GM12891 (cell line): ENCODE data around the gene MRPL14.
"Not testable (repeated sequence)": the region's sequence is repeated elsewhere in the genome, so short reads cannot be mapped to it uniquely, and the experiment has no call there.

ENCODE experiments used
- DNase-seq: peaks from one replicate; pipeline ENCODE4 v3.0.0; 2011; ENCODE audit warnings: low spot score; ENCODE audit not compliant: insufficient read length
- FAIRE-seq: peaks from 2 replicates; lab custom pipeline; 2011; peaks lifted over from hg19 to GRCh38; lab: Jason Lieb, UNC
- PAX5 ChIP-seq: IDR thresholded peaks from 2 replicates; pipeline ENCODE4 v1.6.1; 2011; ENCODE audit warnings: low read length, moderate library complexity, mild to moderate bottlenecking; ENCODE audit not compliant: insufficient read depth, severe bottlenecking
- POLR2A ChIP-seq: IDR thresholded peaks from 2 replicates; pipeline ENCODE4 v1.6.1; 2011; ENCODE audit warnings: low read depth, low read length, control low read depth
- POLR2AphosphoS5 ChIP-seq: IDR thresholded peaks from 2 replicates; pipeline ENCODE4 v1.6.1; 2011; ENCODE audit warnings: low read depth, low read length, control low read depth
- POU2F2 ChIP-seq: IDR thresholded peaks from 2 replicates; pipeline ENCODE4 v1.6.1; 2011; ENCODE audit warnings: low read depth, mild to moderate bottlenecking, control low read depth, low read length, moderate library complexity
- SPI1 ChIP-seq: IDR thresholded peaks from 2 replicates; pipeline ENCODE4 v1.6.1; 2011; ENCODE audit warnings: low read depth, low read length, control low read depth
- TAF1 ChIP-seq: IDR thresholded peaks from 2 replicates; pipeline ENCODE4 v1.6.1; 2011; ENCODE audit warnings: low read depth, low read length, control low read depth

The MRPL14 gene

DNA sequence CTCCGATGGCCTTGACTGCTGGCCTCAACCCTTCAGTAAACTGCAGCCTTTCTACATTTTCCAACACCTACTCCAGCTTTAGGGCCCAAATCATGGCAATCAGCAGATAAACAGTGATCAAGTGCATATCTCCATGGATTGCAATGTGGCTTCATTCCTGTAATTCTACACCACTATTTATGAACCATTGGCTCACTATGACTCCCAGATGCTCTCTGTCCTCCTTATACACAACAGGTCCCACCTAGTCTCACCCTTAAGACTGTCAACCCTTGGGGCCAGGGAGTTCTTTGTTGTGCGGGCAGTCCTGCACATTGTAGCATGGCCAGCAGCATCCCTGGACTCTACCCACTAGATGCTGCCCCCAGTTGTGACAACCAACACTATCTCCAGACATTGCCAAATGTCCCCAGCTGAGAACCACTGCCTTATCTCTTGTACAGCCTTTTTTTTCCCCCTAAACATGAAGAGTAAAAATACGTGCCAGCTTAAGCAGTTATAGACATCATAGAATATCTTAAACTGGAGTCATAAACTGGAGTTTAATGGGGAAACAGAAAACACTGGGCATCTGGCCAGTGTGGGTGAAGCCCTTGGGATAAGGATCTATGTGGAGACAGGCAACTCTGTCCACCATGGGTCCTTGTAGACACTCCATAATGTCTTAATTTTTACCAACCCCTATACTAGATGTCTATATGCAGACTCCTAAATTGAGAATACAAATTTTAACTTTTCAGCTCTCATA lies 21.1 kb downstream of the MRPL14 start:
- TF ChIP-seq POLR2A (no peak), PAX5 (no peak), SPI1 (no peak), POU2F2 (no peak), POLR2AphosphoS5 (no peak), TAF1 (no peak)
- DNase-seq (no peak), FAIRE-seq (no peak)

GRCh38 chr6:44105146-44105545 lies 22.1 kb downstream of the MRPL14 start:
- no peak for FAIRE-seq
- DNase-seq: no peak
- TF ChIP-seq POU2F2 (no peak), TAF1 (no peak), POLR2AphosphoS5 (no peak), PAX5 (no peak), SPI1 (no peak), POLR2A (no peak)

- TF ChIP-seq PAX5: no peak
- no peak for TF ChIP-seq TAF1
- TF ChIP-seq SPI1: no peak
- TF ChIP-seq POLR2A: no peak
- TF ChIP-seq POU2F2: no peak
- TF ChIP-seq POLR2AphosphoS5: no peak
- DNase-seq (no peak), FAIRE-seq (no peak)
Observed at GRCh38 chr6:44104481-44105021, 22.7 kb downstream of the MRPL14 start.

GRCh38 chr6:44102527-44102926 lies 24.7 kb downstream of the MRPL14 start:
- no peak for TF ChIP-seq POLR2A
- no peak for TF ChIP-seq SPI1
- no peak for TF ChIP-seq PAX5
- no peak for TF ChIP-seq POLR2AphosphoS5
- DNase-seq (no peak), FAIRE-seq (no peak)

- DNase-seq (no peak), FAIRE-seq (no peak)
- TF ChIP-seq SPI1: no peak
Observed at GRCh38 chr6:44101832-44102231, 25.4 kb downstream of the MRPL14 start.

GRCh38 chr6:44100088-44100550 lies 27.1 kb downstream of the MRPL14 start:
- TF ChIP-seq POLR2A (no peak), SPI1 (no peak), TAF1 (no peak), POLR2AphosphoS5 (no peak), POU2F2 (no peak), PAX5 (no peak)
- DNase-seq: no peak
- FAIRE-seq: no peak

DNA sequence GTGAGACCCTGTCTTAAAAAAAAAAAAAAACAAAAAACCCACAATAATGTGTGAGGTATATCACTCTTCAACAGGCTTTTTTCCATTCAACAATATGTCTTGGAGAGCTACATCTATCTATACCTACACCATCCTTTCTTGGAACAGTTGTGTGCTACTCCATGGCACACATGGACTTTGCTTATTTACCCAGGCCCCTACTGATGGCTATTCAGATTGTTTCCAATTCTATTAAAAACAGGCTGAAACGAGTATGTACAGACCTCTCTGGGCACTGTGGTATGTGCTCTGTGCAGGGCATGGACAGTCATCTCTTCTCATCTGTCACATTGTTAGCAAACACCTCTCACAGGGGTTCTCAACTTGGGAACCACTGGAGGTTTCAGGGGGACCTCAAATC lies 28.1 kb downstream of the MRPL14 start:
- TF ChIP-seq POU2F2 (no peak), SPI1 (no peak), TAF1 (no peak), POLR2A (no peak), PAX5 (no peak), POLR2AphosphoS5 (no peak)
- no peak for DNase-seq
- no peak for FAIRE-seq

DNA sequence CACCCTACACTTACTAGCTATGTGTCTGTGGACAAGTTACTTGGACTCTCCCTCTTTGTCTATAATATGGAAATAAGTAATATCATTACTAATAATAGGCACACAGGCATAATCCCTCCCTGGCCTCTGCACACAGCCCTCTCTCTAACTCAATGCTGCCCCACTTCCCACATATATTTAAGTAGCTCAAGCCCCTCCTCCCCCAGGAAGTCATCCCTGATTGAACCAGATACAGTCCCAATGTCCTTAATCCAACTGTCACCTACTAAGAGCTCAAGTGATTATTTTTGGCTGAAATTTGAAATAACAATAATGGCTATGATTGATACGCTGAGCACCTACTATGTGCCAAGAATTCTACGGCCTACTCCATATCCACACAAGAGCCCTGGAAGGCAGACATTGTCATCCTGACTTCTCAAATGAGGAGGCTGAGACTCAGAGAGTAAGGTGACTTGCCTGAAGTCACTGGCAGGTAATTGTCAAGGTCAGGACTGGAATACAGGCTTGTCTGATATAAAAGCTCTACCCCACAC lies 29.4 kb downstream of the MRPL14 start:
- TF ChIP-seq SPI1 (no peak), POLR2A (no peak), PAX5 (no peak), TAF1 (no peak), POLR2AphosphoS5 (no peak), POU2F2 (no peak)
- DNase-seq: no peak
- no peak for FAIRE-seq

DNA sequence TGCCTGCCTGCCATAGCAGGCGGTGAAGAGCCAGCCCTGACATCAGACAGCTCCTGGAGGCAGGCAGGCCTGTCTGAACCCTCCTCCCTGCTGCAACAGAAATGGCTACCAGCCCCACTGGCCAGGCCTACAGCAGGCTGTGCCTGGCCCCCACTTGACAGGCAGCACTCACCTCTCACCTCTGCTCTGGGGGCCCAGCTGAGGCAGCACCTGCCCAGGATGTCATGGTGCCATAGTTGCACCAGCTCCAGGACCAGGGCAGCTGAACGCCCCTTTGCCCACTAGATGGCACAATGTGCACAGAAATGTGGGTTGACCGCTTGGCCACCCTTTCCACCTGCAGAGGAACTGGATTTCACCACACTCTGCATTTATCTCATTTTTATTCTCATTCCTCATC lies 30.6 kb downstream of the MRPL14 start:
- no peak for TF ChIP-seq TAF1
- TF ChIP-seq SPI1: peak; percentile 71
- no peak for TF ChIP-seq POU2F2
- TF ChIP-seq PAX5: no peak
- no peak for TF ChIP-seq POLR2AphosphoS5
- DNase-seq: peak; percentile 74

GRCh38 chr6:44095243-44095623 lies 32.0 kb downstream of the MRPL14 start:
- FAIRE-seq, DNase-seq: not testable (repeated sequence)

More for the DNA sequence above, 30.6 kb downstream of the MRPL14 start:
- peak; percentile 95 for FAIRE-seq
